NCI-H2227 (cell line): ENCODE results near the gene FANCC.

Source experiments
- DNase-seq: peaks from one replicate; lab custom pipeline; 2025; ENCODE audit not compliant: unreplicated experiment; lab: John Stamatoyannopoulos, UW

The FANCC gene, protein sequence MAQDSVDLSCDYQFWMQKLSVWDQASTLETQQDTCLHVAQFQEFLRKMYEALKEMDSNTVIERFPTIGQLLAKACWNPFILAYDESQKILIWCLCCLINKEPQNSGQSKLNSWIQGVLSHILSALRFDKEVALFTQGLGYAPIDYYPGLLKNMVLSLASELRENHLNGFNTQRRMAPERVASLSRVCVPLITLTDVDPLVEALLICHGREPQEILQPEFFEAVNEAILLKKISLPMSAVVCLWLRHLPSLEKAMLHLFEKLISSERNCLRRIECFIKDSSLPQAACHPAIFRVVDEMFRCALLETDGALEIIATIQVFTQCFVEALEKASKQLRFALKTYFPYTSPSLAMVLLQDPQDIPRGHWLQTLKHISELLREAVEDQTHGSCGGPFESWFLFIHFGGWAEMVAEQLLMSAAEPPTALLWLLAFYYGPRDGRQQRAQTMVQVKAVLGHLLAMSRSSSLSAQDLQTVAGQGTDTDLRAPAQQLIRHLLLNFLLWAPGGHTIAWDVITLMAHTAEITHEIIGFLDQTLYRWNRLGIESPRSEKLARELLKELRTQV

DNA sequence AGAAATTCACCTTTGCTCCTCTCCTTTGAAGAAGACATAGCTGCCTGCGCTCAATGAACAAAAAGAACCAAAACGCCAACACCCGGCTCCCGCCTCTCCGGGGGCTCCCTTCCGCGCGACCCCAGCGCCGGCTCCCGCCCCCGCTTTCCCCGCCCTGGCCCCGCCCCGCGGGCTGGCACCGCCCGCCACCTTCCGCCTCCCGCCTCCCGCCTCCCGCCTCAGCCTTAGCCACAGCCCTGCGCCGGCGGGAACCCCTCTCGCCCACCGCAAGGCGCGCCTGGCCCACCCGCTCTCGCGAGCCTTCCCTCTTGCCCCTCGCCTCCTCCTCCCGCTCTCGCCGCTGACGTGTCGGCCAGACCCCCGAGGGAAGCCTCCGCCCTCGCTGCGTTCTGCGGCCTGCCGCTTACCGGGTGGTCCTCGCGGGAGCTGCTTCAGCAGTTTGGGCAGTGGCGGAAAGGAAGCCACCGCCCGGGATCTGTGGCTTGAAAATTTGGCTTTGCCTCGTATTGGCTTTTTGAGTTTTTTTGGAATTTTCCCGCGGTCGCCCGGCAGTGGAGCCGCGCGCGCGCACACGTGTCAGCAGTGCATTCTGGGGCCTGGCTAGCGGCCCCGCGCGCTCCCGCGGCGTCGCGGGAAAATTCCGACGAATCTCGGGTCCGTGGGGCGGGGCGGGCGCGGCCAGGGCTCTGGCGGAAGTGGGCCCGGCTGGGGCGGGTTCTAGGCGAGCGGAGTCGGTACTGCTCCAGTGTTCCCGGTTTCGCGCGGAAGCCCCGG, at the start of gene FANCC:
TSS of gene FANCC (minus strand) at position 591 of the 774 bp plus-strand sequence. CDS start 68,418 bp downstream, outside the sequence.
- peak; percentile 93 for DNase-seq

GRCh38 chr9:95366731-95367325, 49.3 kb upstream of the FANCC start:
- no peak for DNase-seq

DNA sequence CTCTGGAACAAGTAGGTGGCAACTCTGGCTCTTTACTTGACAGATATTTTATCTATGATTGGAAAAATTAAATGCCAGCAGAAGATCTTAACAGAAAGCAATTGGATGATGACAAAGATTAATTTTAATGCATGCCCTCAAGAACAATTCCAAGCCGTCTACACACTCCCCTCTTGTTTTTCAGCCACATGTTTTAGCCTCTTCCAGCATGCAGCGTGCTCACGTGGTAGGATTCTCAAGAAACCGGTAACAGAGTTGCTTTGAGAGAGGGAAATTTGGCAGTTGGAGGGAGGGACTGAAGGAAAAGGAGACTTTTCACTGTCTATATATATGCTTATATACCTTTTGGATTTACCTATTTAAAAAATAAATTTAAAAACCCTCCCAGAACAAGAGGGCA, 48.3 kb upstream of the FANCC start:
- no peak for DNase-seq

DNA sequence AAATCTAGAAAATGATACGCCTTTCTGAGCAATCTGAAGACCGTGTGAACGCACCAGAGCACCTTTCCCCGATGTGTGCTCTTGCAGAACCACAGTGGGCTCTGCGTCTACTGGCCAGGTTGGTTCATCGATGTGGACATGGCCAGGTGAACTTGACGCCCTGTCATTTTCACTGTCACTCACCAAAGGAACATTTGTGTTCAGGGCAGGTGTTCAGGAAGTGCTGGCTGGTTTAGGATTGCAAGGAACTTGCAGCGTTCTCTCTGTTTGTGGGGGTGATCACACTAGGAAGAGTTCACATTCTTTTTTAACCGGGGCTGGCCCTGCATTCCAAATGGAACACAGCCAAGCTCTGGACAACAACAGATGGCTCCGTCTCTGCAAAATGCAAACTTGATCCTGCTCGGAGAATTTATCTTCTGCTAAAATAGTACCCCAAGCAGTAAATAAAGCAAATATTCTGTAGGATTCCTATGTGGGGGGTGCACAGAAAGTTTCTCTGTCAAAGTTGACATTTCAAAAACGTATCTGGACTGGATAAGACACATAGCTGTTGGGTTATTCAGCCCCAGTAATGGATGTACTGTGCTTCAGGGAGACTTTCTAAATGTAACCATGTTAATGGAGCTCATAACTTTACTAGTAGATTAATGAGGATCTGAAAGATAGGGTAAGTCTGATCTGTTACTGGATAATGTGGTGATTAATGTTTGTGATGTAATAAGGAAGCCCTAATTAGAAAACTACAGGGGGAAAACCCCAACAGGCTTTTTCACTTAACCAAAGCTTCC, 45.7 kb upstream of the FANCC start:
- DNase-seq: no peak

DNA sequence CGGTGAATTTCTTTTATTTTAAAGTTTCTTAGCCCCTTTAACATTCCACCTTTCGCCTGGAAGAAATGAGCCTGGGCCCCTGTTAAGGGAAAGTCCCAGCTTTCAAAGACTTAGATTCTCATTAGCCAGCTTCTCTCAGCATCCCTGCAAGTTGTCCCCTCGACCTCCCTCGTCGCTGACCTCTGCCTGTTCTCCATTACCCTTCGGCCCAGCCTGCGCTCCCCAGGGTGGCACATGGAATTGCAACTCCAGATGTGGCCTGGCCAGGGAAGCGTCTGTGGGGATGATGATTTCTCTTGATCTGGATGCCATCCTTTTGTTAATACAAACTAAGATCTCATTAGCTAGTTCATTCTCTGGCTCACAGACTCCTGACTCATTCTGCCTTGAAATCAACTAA, 43.4 kb upstream of the FANCC start:
- no peak for DNase-seq

- no peak for DNase-seq
Observed at GRCh38 chr9:95357316-95357715, 39.8 kb upstream of the FANCC start.

DNA sequence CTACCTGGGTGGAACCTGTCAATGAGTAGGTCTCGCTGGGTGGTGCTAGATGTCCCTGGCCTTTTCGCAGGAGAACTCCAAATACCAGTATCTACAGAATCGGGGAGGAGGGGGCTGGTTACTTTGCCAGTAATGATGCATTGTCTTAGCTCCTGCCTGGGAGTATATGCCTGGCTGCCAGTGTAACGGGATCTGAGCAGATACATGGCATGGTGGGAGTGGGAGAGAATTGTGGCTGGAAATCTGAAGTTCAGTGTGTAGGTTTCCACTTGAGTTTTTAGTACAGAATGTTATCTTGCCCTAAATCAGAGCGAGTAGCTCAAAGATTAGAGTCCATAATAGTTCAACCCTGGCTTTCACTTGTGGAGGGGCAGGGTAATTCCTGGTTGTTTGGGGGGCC, 38.0 kb upstream of the FANCC start:
- no peak for DNase-seq

DNA sequence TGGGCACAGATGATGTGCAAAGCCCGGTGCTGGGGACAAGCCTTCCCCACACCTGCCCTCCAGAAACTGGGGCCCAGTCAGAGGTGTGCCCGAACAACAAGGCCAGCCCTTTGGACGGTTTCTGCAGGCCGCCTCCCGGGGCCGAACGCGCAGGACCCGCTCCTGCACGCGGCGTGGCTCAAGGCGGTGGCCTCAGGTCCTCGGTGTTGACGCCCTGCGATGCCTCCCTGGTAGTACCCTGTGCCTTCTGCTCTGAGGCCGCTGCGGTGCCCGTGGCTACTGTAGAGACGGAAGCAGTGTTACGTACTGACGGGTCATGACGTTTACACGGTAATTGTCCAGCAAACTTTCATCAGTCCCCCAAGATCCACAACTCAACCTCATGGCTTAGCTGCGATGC, 33.5 kb upstream of the FANCC start:
- no peak for DNase-seq

GRCh38 chr9:95350266-95350665, 32.8 kb upstream of the FANCC start:
- no peak for DNase-seq

DNA sequence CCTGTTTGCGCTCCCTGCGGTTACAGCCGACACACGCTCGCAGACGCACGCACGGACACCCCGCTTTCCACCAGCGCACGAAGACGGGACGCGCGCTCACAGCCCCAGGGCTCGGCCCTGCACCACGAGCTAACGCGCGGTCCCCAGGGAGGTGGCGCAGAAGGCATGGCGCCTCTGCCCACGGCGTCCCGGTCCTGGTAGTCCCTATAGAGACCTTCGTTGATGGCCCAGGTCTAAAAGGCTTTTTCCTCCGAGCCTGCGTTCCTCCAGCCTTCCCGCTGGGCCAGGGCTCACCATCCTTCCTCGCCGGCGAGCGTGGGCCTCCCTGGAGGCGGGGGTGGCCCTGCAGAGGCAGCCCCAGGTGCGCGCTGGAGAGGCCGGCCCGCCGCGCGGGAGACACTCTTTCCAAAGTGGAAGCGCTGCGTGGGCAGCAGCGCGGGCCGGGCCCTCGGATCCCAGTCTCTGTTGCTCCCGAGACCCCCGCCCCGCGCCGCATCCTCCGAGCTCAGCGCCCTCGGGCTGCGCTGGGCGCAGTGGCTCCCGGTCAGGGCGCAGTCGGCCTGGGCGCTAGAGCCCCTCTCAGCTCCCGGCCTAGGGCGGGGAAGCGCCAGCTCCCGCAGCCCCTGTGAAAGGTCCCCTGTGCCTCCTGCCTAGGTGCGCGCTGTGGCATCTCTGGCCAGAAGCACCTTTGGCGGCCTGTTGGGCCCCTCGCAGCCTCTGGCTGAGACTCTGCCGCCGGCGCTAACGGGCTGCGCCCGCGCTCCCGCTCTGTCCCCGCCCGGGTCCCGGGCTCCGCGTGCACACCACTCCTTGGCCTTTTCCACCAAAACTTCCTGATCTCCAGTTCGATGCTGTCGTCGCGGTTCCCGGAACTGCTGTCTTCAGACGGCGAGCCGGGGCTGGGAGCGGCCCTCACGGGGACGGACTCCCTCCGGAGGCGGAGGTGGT, 31.9 kb upstream of the FANCC start:
- no peak for DNase-seq

DNA sequence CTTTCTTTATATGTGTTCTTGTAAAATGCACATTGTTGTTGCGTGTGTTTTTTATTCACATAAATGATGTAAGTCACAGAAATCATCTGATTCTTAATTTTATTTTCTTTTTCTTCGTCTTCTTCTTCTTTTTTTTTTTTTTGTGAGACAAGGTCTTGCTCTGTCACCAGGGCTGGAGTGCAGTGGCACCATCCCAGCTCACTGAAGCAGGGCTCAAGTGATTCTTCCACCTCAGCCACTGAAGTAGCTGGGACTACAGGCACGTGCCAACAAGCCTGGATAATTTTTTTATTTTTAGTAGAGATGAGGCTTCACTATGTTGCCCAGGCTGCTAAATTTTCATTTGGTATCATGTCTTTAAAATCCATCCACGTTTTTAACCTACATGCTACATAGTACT, 28.5 kb upstream of the FANCC start:
- DNase-seq: no peak

- DNase-seq: no peak
Observed at GRCh38 chr9:95344735-95345325, 27.3 kb upstream of the FANCC start.

GRCh38 chr9:95343725-95344287, 26.3 kb upstream of the FANCC start:
- no peak for DNase-seq

- no peak for DNase-seq
Observed at GRCh38 chr9:95342571-95342970, 25.1 kb upstream of the FANCC start.

DNA sequence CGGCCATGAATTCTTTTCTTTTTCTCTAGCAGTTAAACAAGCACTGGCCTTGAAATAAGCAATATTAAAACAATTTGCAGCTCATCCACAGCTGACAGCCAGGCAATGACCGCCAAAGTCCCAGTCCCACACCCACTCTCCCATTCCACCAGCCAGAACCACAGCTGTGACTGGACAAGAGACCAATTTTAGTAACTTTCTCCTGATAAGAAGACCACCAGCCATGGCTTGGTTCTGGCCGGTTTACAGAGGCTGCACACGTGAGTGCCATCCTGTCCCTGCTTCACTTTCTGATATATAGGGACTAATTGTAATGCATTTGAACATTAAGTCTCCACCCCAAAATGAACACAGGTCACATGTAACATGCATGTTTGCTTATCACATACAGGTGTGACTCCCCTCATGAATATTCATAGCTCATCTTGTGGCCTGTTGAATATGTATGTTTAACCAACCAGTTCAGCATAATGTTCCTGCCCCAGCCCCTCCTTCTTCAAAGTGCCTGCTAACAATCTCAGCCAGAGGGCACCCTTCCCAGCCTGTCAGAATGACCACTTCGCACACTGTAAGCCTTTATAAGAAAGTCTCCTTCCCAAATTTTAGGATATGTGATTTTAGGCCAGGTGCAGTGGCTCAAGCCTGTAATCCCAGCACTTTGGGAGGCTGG, 23.9 kb upstream of the FANCC start:
- DNase-seq: no peak

GRCh38 chr9:95338243-95338642, 20.7 kb upstream of the FANCC start:
- DNase-seq: no peak

DNA sequence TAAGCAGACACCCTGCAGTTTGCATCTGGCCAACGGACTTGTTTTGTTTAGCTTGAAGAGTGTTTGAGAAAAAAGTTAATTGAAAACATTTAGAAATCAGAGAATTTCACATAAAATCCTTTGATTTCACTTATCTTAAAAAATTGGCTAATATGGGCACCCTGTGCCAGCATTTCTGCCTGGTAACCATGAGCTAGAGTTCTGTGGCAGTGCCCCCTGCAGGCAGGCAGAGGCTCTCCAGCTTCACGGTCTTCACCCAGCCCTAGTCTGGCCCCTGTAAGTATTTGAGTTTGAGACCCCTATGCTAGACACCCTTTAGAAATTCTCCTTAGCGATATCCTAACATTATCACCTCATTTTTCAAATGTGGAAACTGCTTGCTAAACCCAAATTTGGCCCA, 18.8 kb upstream of the FANCC start:
- no peak for DNase-seq

GRCh38 chr9:95333426-95333825, 15.9 kb upstream of the FANCC start:
- DNase-seq: no peak
